Measurements from ENCODE around the gene C10orf53.

The C10orf53 gene

GRCh38 chr10:49741108-49741995, 61.9 kb downstream of the C10orf53 start:
- H3K9me3 ChIP-seq (ENCODE audit: control insufficient read depth, low read length) = no peaks in the 10 kb centered on the region
- H3K9ac ChIP-seq (ENCODE audit: low read length) = no peak overlapping the region
- no peak for DNase-seq
- peaks cover 0 to 41% of the 10 kb centered on the region in 2 experiments for H3K36me3 ChIP-seq (ENCODE audit: control insufficient read depth in 1 of 2, insufficient read depth in 2 of 2, low read depth in 1 of 2, low read length in 2 of 2)
- H4K8ac ChIP-seq (ENCODE audit: low read length) = no peak overlapping the region
- H3K4me2 ChIP-seq (ENCODE audit: low read length, poor library complexity, severe bottlenecking) = no peak overlapping the region
- no peak overlapping the region for H3K23ac ChIP-seq (ENCODE audit: low read length in 2 of 2)
- no peak overlapping the region for H3K4ac ChIP-seq (ENCODE audit: low read depth in 1 of 2, low read length in 2 of 2)
- no peak overlapping the region for H3K27ac ChIP-seq (ENCODE audit: low read length, poor library complexity, severe bottlenecking)
- H3K27me3 ChIP-seq (ENCODE audit: control insufficient read depth in 1 of 2, insufficient read depth in 1 of 2, low read length in 2 of 2) = peaks cover 0 to 37% of the 10 kb centered on the region in 2 experiments
- no peak overlapping the region for H2BK12ac ChIP-seq (ENCODE audit: low read length in 2 of 2)
- H2AK5ac ChIP-seq (ENCODE audit: low read length, severe bottlenecking) = no peak overlapping the region
- no peak overlapping the region for H2BK15ac ChIP-seq (ENCODE audit: low read depth, poor library complexity, severe bottlenecking)
- 76% methylated on average over 7 of the region's 7 CpGs for WGBS
- H2AFZ ChIP-seq (ENCODE audit: low read depth, low read length) = no peak overlapping the region
- H2BK120ac ChIP-seq (ENCODE audit: low read depth, low read length) = no peak overlapping the region
- peaks cover 4% of the 10 kb centered on the region for H3K4me1 ChIP-seq (ENCODE audit: control insufficient read depth, insufficient read depth, low read depth, low read length)
- no peak overlapping the region for H3K4me3 ChIP-seq (ENCODE audit: insufficient read depth in 1 of 2, low read depth in 1 of 2, low read length in 2 of 2)
- no peaks in the 10 kb centered on the region for H3K79me1 ChIP-seq (replicated peaks; ENCODE audit: low read length, poor library complexity, severe bottlenecking)
- H2BK5ac ChIP-seq (ENCODE audit: low read depth, low read length, poor library complexity, severe bottlenecking) = no peak overlapping the region
- H4K91ac ChIP-seq (ENCODE audit: low read length) = no peak overlapping the region
- H3K18ac ChIP-seq (ENCODE audit: low read depth in 1 of 2, low read length in 2 of 2) = no peak overlapping the region
- H3K14ac ChIP-seq (ENCODE audit: low read length in 2 of 2) = no peak overlapping the region

- H3K14ac ChIP-seq (ENCODE audit: low read length in 2 of 2) = no peak overlapping the region
- peaks cover 0 to 40% of the 10 kb centered on the region in 2 experiments for H3K36me3 ChIP-seq (ENCODE audit: control insufficient read depth in 1 of 2, insufficient read depth in 2 of 2, low read depth in 1 of 2, low read length in 2 of 2)
- peaks cover 0 to 51% of the 10 kb centered on the region in 2 experiments for H3K27me3 ChIP-seq (ENCODE audit: control insufficient read depth in 1 of 2, insufficient read depth in 1 of 2, low read length in 2 of 2)
- H4K91ac ChIP-seq (ENCODE audit: low read length) = no peak overlapping the region
- no peak overlapping the region for H2AK5ac ChIP-seq (ENCODE audit: low read length, severe bottlenecking)
- H2BK5ac ChIP-seq (ENCODE audit: low read depth, low read length, poor library complexity, severe bottlenecking) = no peak overlapping the region
- no peak overlapping the region for H3K18ac ChIP-seq (ENCODE audit: low read depth in 1 of 2, low read length in 2 of 2)
- H3K9ac ChIP-seq (ENCODE audit: low read length) = no peak overlapping the region
- no peaks in the 10 kb centered on the region for H3K79me1 ChIP-seq (replicated peaks; ENCODE audit: low read length, poor library complexity, severe bottlenecking)
- no peak overlapping the region for H3K23ac ChIP-seq (ENCODE audit: low read length in 2 of 2)
- H2BK120ac ChIP-seq (ENCODE audit: low read depth, low read length) = no peak overlapping the region
- no peak overlapping the region for H2BK12ac ChIP-seq (ENCODE audit: low read length in 2 of 2)
- 90% methylated on average over 23 of the region's 23 CpGs for WGBS
- no peak overlapping the region for H3K4me3 ChIP-seq (ENCODE audit: insufficient read depth in 1 of 2, low read depth in 1 of 2, low read length in 2 of 2)
- H3K4ac ChIP-seq (ENCODE audit: low read depth in 1 of 2, low read length in 2 of 2) = no peak overlapping the region
- H3K4me1 ChIP-seq (ENCODE audit: control insufficient read depth, insufficient read depth, low read depth, low read length) = peaks cover 4% of the 10 kb centered on the region
- H4K8ac ChIP-seq (ENCODE audit: low read length) = no peak overlapping the region
- H2BK15ac ChIP-seq (ENCODE audit: low read depth, poor library complexity, severe bottlenecking) = no peak overlapping the region
- H2AFZ ChIP-seq (ENCODE audit: low read depth, low read length) = no peak overlapping the region
- no peak for DNase-seq
- no peaks in the 10 kb centered on the region for H3K9me3 ChIP-seq (ENCODE audit: control insufficient read depth, low read length)
- H3K4me2 ChIP-seq (ENCODE audit: low read length, poor library complexity, severe bottlenecking) = no peak overlapping the region
- H3K27ac ChIP-seq (ENCODE audit: low read length, poor library complexity, severe bottlenecking) = no peak overlapping the region
Measured at GRCh38 chr10:49742683-49743463, 63.4 kb downstream of the C10orf53 start.

- no peak overlapping the region for H3K4me2 ChIP-seq (ENCODE audit: low read length, poor library complexity, severe bottlenecking)
- no peak overlapping the region for H2BK5ac ChIP-seq (ENCODE audit: low read depth, low read length, poor library complexity, severe bottlenecking)
- no peak overlapping the region for H3K23ac ChIP-seq (ENCODE audit: low read length in 2 of 2)
- no peak overlapping the region for H4K8ac ChIP-seq (ENCODE audit: low read length)
- H3K14ac ChIP-seq (ENCODE audit: low read length in 2 of 2) = no peak overlapping the region
- no peak overlapping the region for H2BK12ac ChIP-seq (ENCODE audit: low read length in 2 of 2)
- no peak overlapping the region for H3K27ac ChIP-seq (ENCODE audit: low read length, poor library complexity, severe bottlenecking)
- no peak overlapping the region for H3K4me3 ChIP-seq (ENCODE audit: insufficient read depth in 1 of 2, low read depth in 1 of 2, low read length in 2 of 2)
- H2AFZ ChIP-seq (ENCODE audit: low read depth, low read length) = no peak overlapping the region
- H3K36me3 ChIP-seq (ENCODE audit: control insufficient read depth in 1 of 2, insufficient read depth in 2 of 2, low read depth in 1 of 2, low read length in 2 of 2) = peaks cover 0 to 39% of the 10 kb centered on the region in 2 experiments
- WGBS = 80% methylated on average over 19 of the region's 19 CpGs
- DNase-seq = no peak
- H3K18ac ChIP-seq (ENCODE audit: low read depth in 1 of 2, low read length in 2 of 2) = no peak overlapping the region
- H3K27me3 ChIP-seq (ENCODE audit: control insufficient read depth in 1 of 2, insufficient read depth in 1 of 2, low read length in 2 of 2) = peaks cover 0 to 54% of the 10 kb centered on the region in 2 experiments
- no peaks in the 10 kb centered on the region for H3K9me3 ChIP-seq (ENCODE audit: control insufficient read depth, low read length)
- H3K4ac ChIP-seq (ENCODE audit: low read depth in 1 of 2, low read length in 2 of 2) = no peak overlapping the region
- H3K4me1 ChIP-seq (ENCODE audit: control insufficient read depth, insufficient read depth, low read depth, low read length) = peaks cover 4% of the 10 kb centered on the region
- H4K91ac ChIP-seq (ENCODE audit: low read length) = no peak overlapping the region
- no peak overlapping the region for H2AK5ac ChIP-seq (ENCODE audit: low read length, severe bottlenecking)
- H3K79me1 ChIP-seq (replicated peaks; ENCODE audit: low read length, poor library complexity, severe bottlenecking) = no peaks in the 10 kb centered on the region
- no peak overlapping the region for H2BK120ac ChIP-seq (ENCODE audit: low read depth, low read length)
- no peak overlapping the region for H3K9ac ChIP-seq (ENCODE audit: low read length)
- H2BK15ac ChIP-seq (ENCODE audit: low read depth, poor library complexity, severe bottlenecking) = no peak overlapping the region
Measured at GRCh38 chr10:49743464-49744075, 64.1 kb downstream of the C10orf53 start.

Data from mesenchymal stem cell (in vitro differentiated cells and primary cell).